BJ (cell line): ENCODE data around the gene COL4A5. TPM values are rescaled to one million over a fixed set of nuclear protein-coding genes. Genes with fewer than 3 reads are reported as not detected.
"Not testable (repeated sequence)": the region's sequence is repeated elsewhere in the genome, so short reads cannot be mapped to it uniquely, and the experiment has no call there.

Experiments used
- CTCF ChIA-PET: fragments of 350-600 bp; formaldehyde crosslinking; extraction: SDS; loops from one replicate; lab custom pipeline; 2021; ENCODE audit warnings: antibody characterized with exemption, inconsistent platforms; lab: Yijun Ruan, JAX
- POLR2A ChIA-PET: fragments of 300-600 bp; sonication (Branson Sonifier 250); formaldehyde crosslinking; extraction: SDS; loops from one replicate; lab custom pipeline; 2021; ENCODE audit warnings: antibody characterized with exemption; lab: Charles Lee
- DNase-seq: peaks from one replicate; pipeline ENCODE4 v3.0.0-alpha.2; 2011; ENCODE audit warnings: low read depth
- H3K27me3 ChIP-seq: 2 replicates; pipeline ENCODE4 v1.6.0; 2011; ENCODE audit warnings: low read length; ENCODE audit not compliant: control insufficient read depth, insufficient read depth
- H3K36me3 ChIP-seq: 2 replicates; pipeline ENCODE4 v1.5.1; 2011; ENCODE audit warnings: low read length; ENCODE audit not compliant: control insufficient read depth, insufficient read depth
- H3K4me3 ChIP-seq: 2 replicates; pipeline ENCODE4 v1.5.1; 2011; ENCODE audit warnings: low read depth, mild to moderate bottlenecking, control low read depth, low read length
- polyA minus RNA-seq: library from RNA; depleted of rRNA, polyadenylated mRNA; stranded (reverse); fragments of >200 nt; gene quantifications from 2 replicates; pipeline ENCODE4 v1.2.3, GENCODE V29; 2011; rRNA and poly(A)+ RNA removed
- polyA plus RNA-seq: library from polyadenylated mRNA; depleted of rRNA; stranded (reverse); fragments of >200 nt; gene quantifications from 2 replicates; pipeline ENCODE4 v1.2.3, GENCODE V29; 2011; rRNA removed
- TF ChIP-seq, protein P1 (sequence below): IDR thresholded peaks from 2 replicates; pipeline ENCODE4 v1.5.1; 2011; ENCODE audit warnings: low read depth, mild to moderate bottlenecking, control low read depth, inconsistent platforms, low read length, moderate library complexity; ENCODE audit not compliant: insufficient read depth

COL4A5 gene
- polyA plus RNA-seq: 8.7 and 13.2 TPM in 2 replicates
- 3.5 and 4.8 TPM in 2 replicates for polyA minus RNA-seq

GRCh38 chrX:108439426-108439942, at the start of gene COL4A5:
Gene COL4A5 (plus strand): TSS chrX:108439838. CDS start chrX:108440126, 288 bp downstream.
- Histone ChIP-seq H3K27me3 (no peaks in the 10 kb centered on the region), H3K36me3 (no peaks in the 10 kb centered on the region), H3K4me3 (peak within 1 kb of the TSS; percentile 48)
- POLR2A ChIA-PET: no interaction called here
- CTCF ChIA-PET: no interaction called here
- DNase-seq: no peak
- TF ChIP-seq, protein P1, sequence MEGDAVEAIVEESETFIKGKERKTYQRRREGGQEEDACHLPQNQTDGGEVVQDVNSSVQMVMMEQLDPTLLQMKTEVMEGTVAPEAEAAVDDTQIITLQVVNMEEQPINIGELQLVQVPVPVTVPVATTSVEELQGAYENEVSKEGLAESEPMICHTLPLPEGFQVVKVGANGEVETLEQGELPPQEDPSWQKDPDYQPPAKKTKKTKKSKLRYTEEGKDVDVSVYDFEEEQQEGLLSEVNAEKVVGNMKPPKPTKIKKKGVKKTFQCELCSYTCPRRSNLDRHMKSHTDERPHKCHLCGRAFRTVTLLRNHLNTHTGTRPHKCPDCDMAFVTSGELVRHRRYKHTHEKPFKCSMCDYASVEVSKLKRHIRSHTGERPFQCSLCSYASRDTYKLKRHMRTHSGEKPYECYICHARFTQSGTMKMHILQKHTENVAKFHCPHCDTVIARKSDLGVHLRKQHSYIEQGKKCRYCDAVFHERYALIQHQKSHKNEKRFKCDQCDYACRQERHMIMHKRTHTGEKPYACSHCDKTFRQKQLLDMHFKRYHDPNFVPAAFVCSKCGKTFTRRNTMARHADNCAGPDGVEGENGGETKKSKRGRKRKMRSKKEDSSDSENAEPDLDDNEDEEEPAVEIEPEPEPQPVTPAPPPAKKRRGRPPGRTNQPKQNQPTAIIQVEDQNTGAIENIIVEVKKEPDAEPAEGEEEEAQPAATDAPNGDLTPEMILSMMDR: no peak

GRCh38 chrX:108390976-108391717, 48.5 kb upstream of the COL4A5 start:
- H3K36me3 ChIP-seq, CTCF ChIA-PET, DNase-seq, POLR2A ChIA-PET, H3K27me3 ChIP-seq, H3K4me3 ChIP-seq: not testable (repeated sequence)

DNA sequence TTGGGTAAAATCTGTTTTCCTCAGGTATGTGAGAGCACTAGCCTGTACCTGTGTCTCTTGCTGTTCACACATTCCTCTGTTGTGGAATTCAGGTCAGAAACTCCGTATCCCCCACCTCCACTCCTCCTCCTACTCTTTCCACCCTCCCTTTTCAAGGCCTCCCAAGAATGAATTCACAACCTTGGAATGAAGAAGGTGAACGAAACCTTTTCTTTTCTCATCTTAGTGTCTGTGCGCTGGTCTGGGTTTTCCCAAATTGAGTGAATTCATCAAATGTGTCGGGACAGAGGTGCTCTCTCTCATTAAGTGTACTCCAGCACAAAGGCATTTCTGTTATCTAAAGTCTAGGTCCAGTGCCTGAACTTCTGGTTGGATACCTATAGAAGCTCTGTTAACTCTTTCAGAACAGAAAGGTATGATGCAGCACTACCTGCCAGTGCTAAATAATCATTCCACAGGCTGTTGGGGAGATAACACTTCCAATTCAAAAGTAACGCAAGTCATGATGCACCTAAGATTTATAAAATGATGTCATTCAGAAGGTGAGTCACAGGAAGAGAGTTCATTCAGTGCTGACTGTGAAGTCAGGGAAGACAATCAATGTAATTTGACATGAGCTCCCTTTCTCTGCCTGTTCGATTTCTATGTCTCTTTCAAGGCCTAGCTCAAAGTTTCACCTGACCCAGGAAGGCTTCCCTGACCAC, 43.3 kb upstream of the COL4A5 start:
- ChIA-PET POLR2A (no interaction called here), CTCF (interaction anchor here (1.4 kb wide), 1 partner anchor 13 kb away, joined by 3 read pairs; no protein-coding TSS in a partner anchor)
- no peaks in the 10 kb centered on the region for H3K36me3 ChIP-seq
- TF ChIP-seq, protein P1: no peak
- no peak overlapping the region for H3K4me3 ChIP-seq
- H3K27me3 ChIP-seq: no peaks in the 10 kb centered on the region
- no peak for DNase-seq

DNA sequence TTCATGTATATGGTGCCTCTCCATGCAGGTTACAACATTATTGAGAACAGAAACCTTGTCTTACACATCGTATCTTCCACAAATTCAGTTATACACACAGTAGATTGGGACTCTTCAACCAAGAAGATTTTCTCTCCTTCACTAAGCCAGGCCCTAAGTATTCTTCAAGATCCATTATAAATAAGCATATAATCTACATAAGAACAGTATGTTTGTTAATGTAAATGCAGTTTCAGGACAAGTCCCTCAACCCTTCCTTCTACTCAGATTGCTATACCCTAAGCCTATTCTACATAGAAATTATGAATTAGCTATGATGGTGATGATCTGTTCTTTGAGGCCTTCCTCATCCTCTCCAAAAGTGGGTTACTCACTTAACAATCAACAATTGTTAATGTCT, 42.7 kb upstream of the COL4A5 start:
- Histone ChIP-seq H3K4me3 (no peak overlapping the region), H3K36me3 (no peaks in the 10 kb centered on the region), H3K27me3 (no peaks in the 10 kb centered on the region)
- ChIA-PET POLR2A (no interaction called here), CTCF (interaction anchor here (1.4 kb wide), 1 partner anchor 12 kb away, joined by 3 read pairs; no protein-coding TSS in a partner anchor)
- TF ChIP-seq, protein P1: no peak
- DNase-seq: no peak

- DNase-seq: no peak
- no peak overlapping the region for H3K4me3 ChIP-seq
- H3K36me3 ChIP-seq: no peaks in the 10 kb centered on the region
- TF ChIP-seq, protein P1: no peak
- no peaks in the 10 kb centered on the region for H3K27me3 ChIP-seq
- ChIA-PET CTCF (interaction anchor here (0.7 to 1.4 kb wide), 2 partner anchors 10 to 12 kb away, joined by 3 read pairs; no protein-coding TSS in a partner anchor), POLR2A (no interaction called here)
Measured at GRCh38 chrX:108397627-108398391, 41.8 kb upstream of the COL4A5 start.
